ENCODE data around the gene C16orf95.

GRCh38 chr16:87266846-87267245 lies 50.3 kb downstream of the C16orf95 start:
- TF ChIP-seq GATA3 (IDR thresholded peaks at IDR 0.05; ENCODE audit: low read depth, low read length) (no peak), GATA2 (IDR thresholded peaks at IDR 0.05; ENCODE audit: low read depth, low read length) (no peak)
